Posterior vena cava (tissue), 2 donors: ENCODE data around the gene MKLN1. TPM values are rescaled to one million over a fixed set of nuclear protein-coding genes. Genes with fewer than 3 reads are reported as not detected.
"Not testable (repeated sequence)": the region's sequence is repeated elsewhere in the genome, so short reads cannot be mapped to it uniquely, and the experiment has no call there.

Experiments
- DNase-seq: peaks from one replicate; pipeline ENCODE4 v3.0.0-alpha.2; 2020; ENCODE audit warnings: low spot score
- intact Hi-C, 2 donors: fragments of 100-400 bp; cut with DNase I; formaldehyde crosslinking; loops; one replicate each; pipeline versions ENCODE4 v1.14.1 to v1.14.2; 2022 to 2023
- total RNA-seq, 2 donors: library from RNA; stranded (reverse); fragmentation: NEBNext Ultra II Directional; extraction: Animal tissue kit (Norgen Biotek cat#: 25700); gene quantifications; one replicate each; pipeline ENCODE4 v1.2.1, GENCODE V29; 2021
- donor health status: DM: yes; HTN: yes; CAD: no.
- donor health status: DM: yes; HTN: yes; CAD: no.

MKLN1 gene
- total RNA-seq, 2 donors from 2014 or later = 72.5 to 75.6 TPM

- intact Hi-C loops = no loop called here
- no peak for DNase-seq
These were observed 158.7 kb downstream of the MKLN1 start for GRCh38 chr7:131486346-131486745.

GRCh38 chr7:131487217-131487616 is 159.5 kb downstream of the MKLN1 start:
- intact Hi-C loops = no loop called here
- DNase-seq = no peak

DNA sequence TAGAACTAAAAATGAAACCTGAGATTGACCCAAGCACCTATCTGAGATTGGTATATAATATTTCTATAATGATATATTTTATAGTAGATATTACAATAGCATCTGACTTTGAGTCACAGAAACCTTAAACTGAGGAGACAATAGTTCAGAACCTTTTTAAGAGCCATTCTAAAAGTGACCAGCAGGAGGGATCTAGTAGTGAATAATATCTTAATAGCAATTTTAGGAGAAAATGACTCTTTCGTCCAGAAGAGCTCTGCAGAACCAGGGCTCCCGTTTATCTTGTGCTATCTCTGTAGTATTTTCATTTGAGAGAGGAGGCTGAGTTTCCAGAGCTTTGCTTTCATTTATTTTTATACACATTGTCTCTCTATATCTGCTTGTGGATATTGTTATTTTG is 160.7 kb downstream of the MKLN1 start:
- intact Hi-C loops = no loop called here
- DNase-seq = no peak

- intact Hi-C loops = no loop called here
These were observed 161.5 kb downstream of the MKLN1 start for GRCh38 chr7:131489196-131489595.

GRCh38 chr7:131489881-131490280 is 162.2 kb downstream of the MKLN1 start:
- DNase-seq = no peak
- intact Hi-C loops = no loop called here

More at GRCh38 chr7:131489196-131489595, 161.5 kb downstream of the MKLN1 start:
- no peak for DNase-seq

GRCh38 chr7:131493081-131493480 is 165.4 kb downstream of the MKLN1 start:
- no peak for DNase-seq
- intact Hi-C loops = no loop called here

DNA sequence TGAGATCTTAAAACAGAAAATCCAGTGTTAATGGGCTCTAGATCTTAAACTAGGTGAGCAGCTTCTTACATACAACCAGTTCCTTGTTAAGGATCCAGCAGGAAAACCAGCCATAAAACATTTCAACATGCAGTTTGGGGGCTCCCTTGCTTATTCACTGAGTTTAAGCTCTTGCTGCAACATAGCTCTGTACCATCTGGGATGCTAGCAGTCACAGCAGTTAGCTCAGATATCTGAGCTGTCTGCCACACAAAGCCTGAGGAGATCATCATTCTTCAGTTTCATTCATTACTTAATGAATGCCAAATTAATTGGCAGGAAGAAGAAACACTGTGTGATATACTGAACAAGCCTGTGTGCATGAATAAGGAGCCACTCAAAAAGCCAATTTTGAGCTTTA is 165.9 kb downstream of the MKLN1 start:
- DNase-seq = no peak
- intact Hi-C loops = no loop called here

GRCh38 chr7:131494182-131494581 is 166.5 kb downstream of the MKLN1 start:
- no peak for DNase-seq

GRCh38 chr7:131495669-131496498 is 168.2 kb downstream of the MKLN1 start:
- no peak for DNase-seq
- intact Hi-C loops = no loop called here

More at GRCh38 chr7:131494182-131494581, 166.5 kb downstream of the MKLN1 start:
- intact Hi-C loops = no loop called here

DNA sequence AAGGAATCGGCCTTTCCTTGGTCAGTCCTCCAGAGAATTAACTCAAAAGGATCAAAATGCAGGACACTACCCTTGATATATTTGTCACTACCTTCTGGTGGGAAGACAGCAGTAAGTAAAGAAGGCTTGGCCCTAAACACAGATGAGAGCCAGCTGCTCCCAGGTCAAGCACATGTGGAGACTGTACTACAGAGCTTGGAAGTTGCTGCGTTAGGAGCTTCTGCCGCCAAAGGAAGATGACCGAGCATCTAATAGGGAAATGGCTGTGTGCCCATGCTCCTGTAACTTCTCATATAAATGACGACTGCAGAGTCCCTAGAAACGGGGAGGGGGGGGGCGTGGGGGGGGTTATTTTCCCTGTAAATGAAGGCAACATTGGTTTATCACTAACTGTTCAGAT is 169.8 kb downstream of the MKLN1 start:
- intact Hi-C loops = no loop called here
- DNase-seq = no peak

DNA sequence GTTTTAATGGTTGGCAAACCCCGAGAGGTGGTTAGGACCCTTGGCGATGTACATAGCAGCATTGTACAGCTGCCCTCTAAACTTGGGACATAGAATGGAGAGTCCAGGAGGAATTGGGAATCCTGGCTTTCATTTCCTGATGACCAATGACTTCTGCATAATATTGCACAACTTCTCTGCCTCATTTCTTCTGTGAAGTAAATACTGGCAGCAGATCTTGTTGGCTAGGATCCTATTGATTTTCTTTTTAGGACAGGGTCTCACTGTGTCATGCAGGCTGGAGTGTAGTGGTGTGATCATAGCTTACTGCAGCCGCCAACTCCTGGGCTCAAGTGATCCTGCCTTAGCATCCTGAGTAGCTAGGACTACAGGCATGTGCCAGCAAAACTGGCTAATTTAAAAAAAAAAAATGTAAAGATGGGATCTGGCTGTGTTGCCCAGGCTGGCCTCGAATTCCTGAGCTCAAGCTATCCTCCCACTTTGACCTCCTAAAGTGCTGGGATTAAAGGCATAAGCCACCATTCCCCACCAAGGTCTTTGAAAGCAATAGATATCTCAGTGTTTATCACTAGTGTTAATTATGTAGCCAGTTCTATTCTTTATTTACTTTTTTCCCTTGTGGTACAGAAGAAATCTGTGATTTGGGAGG is 170.7 kb downstream of the MKLN1 start:
- intact Hi-C loops = no loop called here
- no peak for DNase-seq

DNA sequence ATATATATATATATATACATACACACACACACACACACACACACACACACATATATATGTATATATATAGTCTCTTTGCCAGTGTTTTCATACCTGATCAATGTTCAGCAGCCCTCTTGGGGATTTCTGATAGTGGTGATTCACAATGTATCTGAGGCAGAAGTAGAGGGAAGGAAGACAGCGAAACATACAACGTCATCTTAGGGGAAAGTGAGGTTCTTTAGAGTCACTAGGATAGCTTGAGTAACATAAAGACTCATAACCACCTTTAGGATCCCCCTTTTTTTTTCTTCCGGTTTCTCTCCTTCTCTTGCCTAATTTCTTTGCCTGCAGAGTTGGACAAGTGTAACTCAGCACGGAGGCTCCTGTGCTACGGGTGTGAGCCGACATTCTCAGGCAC is 172.1 kb downstream of the MKLN1 start:
- intact Hi-C loops = no loop called here
- no peak for DNase-seq

DNA sequence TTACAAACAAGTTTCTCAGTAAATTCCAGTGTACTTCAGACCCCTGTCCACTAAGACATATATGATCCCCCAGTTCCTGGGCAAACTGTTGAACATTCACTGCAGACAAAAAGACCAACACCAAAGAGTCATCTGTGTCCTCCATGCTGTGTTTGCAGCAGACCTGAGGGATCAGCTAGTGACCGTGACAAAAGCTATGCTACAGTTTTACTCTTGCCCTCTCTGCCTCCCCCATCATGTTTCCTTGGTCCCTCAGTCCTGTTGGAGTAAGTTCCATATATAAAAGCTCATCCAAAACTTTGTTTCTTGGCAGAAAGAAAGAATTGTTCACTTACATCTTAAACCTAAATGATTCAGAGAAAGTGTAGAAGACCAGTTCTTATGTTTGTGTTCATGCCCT is 172.7 kb downstream of the MKLN1 start:
- intact Hi-C loops = no loop called here
- no peak for DNase-seq

DNA sequence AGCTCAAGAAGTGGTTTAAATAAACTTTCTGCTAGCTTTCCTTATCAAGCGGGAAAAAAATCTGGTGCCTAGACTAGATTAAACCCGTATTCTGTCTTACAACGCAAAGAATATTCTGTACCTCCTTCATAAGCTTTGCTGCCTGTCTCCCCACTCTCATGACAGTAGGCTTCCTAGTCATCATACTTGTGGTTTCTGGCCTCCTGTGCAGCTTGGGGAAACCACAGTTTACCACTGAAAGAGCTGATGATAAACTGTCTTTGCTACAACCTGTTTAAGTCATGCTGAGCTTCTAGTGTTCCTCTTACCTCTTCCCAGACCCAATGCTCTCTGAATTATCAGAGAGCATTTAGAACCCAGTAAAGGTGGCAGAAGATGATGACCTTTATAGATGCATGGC is 173.7 kb downstream of the MKLN1 start:
- no peak for DNase-seq
- intact Hi-C loops = no loop called here

DNA sequence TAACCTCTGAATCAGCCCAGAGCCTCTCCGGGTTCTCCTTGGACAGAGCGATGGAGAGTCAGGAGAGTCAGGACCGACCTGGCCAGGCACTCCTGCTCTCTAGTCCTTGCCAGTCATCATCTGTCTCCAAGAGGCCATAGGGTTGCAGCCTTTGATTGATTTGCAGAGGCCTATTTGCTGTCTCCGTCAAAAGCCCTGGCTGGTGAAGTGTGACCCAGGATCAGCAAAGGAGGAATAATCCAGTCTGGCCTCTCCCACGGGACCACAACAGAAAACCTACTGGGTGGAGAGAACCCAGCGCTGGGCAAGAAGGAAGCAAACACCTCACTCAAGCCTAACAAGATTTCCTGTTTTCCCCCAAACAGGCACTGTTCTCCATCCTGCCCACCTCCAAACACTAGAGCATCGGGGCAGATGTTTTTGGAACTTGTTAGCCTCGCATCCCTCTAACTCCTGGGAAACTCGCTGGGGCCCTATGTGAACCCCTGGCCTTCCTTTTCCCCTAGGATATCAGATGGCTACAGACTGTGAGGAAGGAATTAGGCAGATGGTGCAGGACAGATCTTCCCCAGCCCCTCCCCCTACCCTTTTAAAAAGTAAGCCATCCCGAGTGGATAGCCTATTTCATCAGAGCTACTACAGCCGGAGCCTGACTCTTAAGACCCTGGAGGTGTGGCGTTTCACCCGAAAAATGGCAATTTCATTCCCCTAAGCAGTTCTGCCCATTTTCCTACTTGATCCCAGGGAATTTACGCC is 174.4 kb downstream of the MKLN1 start:
- DNase-seq = no peak
- intact Hi-C loops = no loop called here

DNA sequence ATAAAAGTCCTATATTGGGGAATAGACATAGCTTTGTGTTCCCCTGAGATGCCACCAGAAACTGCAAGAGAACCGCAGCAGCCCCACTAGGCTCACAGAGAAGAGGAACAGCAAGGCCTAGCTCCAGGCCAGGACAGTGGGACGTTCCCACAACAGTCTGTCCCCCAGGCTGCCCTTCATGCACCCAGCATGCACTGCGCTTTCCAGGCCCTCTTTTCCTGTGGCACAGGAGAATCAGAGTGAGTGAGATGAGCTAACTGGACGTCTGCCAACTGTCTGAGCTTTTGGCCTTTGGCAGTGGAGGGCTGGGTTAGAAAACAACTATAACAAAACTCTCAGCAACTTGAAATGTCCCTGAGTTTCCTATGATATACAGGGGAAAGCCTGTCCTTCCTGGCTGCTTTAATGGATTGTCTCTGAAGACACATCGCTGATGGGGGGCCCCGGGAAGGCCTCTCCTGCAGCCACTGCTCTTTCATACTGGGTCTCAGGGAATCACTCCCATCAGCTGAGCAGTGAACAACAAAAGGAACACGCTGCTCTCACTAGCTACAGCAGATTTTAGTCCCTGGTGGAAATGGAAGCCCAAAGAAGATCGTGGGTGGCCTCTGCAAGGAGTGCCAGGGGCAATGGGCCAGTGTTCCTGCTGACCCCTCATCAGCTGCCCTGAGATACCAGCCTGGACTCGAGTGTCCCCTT is 175.3 kb downstream of the MKLN1 start:
- intact Hi-C loops = no loop called here
- no peak for DNase-seq

DNA sequence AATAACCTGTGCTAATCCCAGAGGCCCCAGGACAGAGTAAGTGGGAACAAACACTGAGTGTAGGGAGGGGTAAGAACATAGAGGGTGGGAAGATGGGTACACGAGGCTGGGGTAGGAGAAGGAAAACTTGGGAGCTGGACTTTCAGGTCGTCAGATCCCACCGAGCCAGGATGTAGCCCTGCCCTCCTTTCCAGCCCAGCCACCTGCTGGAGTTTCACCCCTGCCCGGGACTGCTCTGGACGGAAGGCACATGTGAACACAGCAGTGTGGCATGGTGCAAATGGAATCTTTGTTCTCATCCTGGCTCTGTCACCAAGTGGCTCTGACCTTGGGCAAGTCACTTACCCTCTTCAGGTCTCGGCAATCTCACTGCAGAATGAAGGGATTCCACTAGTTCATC is 176.0 kb downstream of the MKLN1 start:
- intact Hi-C loops = no loop called here
- DNase-seq = no peak

- intact Hi-C loops = no loop called here
These were observed 176.7 kb downstream of the MKLN1 start for GRCh38 chr7:131504157-131504899.

GRCh38 chr7:131505037-131505620 is 177.5 kb downstream of the MKLN1 start:
- intact Hi-C loops, DNase-seq: not testable (repeated sequence)

More at GRCh38 chr7:131504157-131504899, 176.7 kb downstream of the MKLN1 start:
- DNase-seq = no peak
